AG04449 (cell line): ENCODE measurements around the gene MRPL38.

Experiments
- CTCF ChIA-PET: fragments of 350-600 bp; formaldehyde crosslinking; extraction: SDS; loops from one replicate; lab custom pipeline; 2021; ENCODE audit warnings: antibody characterized with exemption; lab: Yijun Ruan, JAX
- POLR2A ChIA-PET: fragments of 400-600, 350-600 bp; formaldehyde crosslinking; extraction: SDS; loops from one replicate; lab custom pipeline; 2020; ENCODE audit warnings: antibody characterized with exemption, inconsistent platforms; lab: Yijun Ruan, JAX
- DNase-seq: peaks from one replicate; pipeline ENCODE4 v3.0.0-alpha.2; 2010; ENCODE audit warnings: low read depth, low spot score
- H3K4me3 ChIP-seq: 2 replicates; pipeline ENCODE4 v1.5.1; 2011; ENCODE audit warnings: low read depth, mild to moderate bottlenecking, control low read depth, low read length
- TF ChIP-seq, protein P1 (sequence below): IDR thresholded peaks from one replicate; pipeline ENCODE4 v1.5.1; 2011; ENCODE audit warnings: mild to moderate bottlenecking, moderate library complexity, low read length, control low read depth, inconsistent platforms; ENCODE audit not compliant: insufficient read depth; ENCODE audit errors: missing control alignments

Gene MRPL38

DNA sequence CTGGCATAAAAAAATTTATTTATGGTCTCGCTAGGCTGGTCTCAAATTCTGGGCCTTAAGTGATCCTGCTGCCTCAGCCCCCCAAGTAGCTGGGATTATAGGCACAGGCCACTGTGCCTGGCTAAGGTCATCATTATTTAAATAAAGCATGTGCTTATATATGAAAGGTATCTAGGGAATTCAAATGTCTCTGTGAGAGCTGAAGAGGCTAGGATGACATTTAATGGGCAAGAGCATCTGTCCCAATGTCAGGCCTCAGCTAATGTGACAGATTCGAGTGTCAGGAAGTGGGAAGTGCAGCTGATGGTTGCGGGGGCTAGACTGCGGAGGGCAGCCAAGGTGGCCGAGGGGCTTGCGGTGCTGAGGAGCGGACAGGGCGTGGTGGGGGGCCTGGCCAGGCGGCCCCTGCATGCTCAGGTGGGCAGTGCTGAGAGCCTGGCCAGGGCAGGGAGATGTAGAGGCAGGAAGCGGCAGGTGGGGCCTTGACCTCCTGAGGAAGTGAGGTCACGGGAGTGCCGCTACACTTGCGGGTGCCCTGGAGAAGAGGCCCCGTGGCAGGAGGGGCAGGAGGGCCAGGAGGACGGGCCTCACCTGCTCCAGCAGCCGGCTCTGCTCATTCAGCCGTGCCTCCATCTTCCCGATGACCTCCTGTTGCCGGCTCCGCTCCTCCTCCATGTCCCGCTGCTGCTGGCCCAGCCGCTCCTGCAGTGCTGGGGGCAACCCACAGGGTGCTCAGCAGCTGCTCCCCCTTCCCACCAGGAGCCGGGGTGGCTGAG lies 12.6 kb upstream of the MRPL38 start:
- CTCF ChIA-PET: interaction anchor here (0.9 to 6.3 kb wide), 5 partner anchors 8 to 88 kb away, joined by 3 to 30 read pairs (median 4); partner anchors contain the start of gene MRPL38

DNA sequence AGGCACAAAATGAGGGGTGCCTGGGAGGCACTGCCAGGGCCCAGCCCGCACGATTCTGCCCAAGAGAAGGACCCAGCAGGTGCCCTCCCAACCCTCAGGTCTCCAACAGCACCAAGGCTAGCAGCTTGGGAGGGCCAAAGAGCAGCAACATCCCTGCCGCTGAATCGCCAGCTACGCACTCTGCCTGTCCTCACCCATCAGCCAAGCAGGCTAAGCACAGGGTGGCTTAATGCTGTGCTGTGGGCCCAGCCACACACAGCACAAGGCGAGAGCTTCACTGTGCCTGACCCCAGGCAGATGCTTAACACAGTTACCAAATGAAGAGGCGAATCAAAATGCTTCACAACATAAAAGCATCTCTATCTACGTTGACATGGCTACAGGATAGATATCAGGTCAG lies 10.6 kb upstream of the MRPL38 start:
- ChIA-PET POLR2A (interaction anchor here (1.1 kb wide), 2 partner anchors 10 kb away, joined by 3 to 4 read pairs; partner anchors contain the start of gene MRPL38), CTCF (interaction anchor here (6.3 kb wide), 1 partner anchor 10 kb away, joined by 30 read pairs; the partner anchor contains the start of gene MRPL38)
- DNase-seq: no peak
- no peak overlapping the region for H3K4me3 ChIP-seq
- TF ChIP-seq, protein P1, sequence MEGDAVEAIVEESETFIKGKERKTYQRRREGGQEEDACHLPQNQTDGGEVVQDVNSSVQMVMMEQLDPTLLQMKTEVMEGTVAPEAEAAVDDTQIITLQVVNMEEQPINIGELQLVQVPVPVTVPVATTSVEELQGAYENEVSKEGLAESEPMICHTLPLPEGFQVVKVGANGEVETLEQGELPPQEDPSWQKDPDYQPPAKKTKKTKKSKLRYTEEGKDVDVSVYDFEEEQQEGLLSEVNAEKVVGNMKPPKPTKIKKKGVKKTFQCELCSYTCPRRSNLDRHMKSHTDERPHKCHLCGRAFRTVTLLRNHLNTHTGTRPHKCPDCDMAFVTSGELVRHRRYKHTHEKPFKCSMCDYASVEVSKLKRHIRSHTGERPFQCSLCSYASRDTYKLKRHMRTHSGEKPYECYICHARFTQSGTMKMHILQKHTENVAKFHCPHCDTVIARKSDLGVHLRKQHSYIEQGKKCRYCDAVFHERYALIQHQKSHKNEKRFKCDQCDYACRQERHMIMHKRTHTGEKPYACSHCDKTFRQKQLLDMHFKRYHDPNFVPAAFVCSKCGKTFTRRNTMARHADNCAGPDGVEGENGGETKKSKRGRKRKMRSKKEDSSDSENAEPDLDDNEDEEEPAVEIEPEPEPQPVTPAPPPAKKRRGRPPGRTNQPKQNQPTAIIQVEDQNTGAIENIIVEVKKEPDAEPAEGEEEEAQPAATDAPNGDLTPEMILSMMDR: no peak

More for the DNA sequence above, 12.6 kb upstream of the MRPL38 start:
- H3K4me3 ChIP-seq: no peak overlapping the region
- no peak for DNase-seq
- POLR2A ChIA-PET: no interaction called here
- TF ChIP-seq, protein P1: no peak

DNA sequence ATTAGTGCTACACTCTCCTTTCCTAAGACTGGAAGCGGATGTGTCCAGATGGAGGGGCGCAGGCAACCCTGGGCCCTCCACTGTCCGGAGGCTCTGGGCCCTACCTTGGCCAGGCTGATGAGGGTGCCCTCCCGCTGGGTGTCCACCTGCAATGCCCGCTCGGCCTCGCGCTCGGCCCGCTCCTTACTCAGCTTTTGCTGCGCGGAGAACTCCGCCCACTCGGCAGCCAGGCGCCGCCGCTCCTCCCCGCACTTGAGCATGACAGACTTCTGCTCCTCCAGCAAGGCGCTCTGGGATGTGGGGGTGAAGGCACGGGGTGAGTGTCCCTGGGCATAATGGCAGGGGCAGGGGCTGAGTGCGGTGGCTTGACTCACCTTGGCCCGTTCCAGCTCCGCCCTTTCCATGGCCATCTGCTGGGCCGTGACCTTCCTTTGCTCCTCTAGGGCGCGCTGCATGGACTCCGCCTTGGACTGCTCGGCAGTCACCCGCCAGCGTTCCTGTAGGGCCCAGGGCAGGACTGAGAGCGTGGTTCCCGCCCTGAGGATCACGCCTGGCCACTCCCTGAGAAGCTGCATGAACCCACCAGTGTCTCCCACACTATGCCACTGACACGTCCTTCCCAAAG lies 10.1 kb upstream of the MRPL38 start:
- no peak overlapping the region for H3K4me3 ChIP-seq
- POLR2A ChIA-PET: interaction anchor here (1.1 kb wide), 1 partner anchor 10 kb away, joined by 4 read pairs; the partner anchor contains the start of gene MRPL38
- TF ChIP-seq, protein P1: no peak
- CTCF ChIA-PET: interaction anchor here (6.3 kb wide), 1 partner anchor 10 kb away, joined by 30 read pairs; the partner anchor contains the start of gene MRPL38
- DNase-seq: no peak

DNA sequence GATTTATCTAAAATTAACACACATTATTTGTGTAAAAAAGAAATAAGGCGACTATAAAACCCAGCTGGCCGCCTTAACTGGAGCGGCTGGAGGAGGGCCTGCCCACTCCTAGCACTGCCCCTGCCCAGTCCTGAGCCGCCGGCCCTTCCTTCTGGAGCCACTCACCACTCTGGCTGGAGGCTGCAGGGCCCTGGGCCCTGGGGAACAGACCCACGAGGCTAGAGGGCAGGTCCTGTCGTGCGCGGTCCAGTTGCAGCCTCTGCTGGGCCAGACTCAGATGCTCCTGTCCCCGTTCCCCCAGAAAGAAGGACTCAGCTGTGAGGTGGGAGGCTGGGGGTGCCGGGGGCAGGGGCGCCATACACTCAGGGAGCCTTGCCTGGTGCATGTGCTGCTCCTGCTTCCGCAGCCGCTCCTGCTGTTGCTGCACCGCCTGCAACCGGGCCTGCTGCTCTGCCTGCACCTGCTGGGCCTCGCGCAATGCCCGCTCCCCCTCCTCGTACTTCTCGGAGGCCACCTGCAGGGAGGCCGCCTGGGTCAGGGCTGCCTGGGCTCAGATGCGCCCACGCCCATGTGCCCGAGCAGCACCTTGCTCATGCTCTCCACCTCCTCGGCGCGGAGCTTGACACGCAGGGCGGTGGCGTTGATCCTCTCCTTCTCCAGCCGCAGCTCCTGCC lies 9.0 kb upstream of the MRPL38 start:
- CTCF ChIA-PET: interaction anchor here (1.3 kb wide), 1 partner anchor 8 kb away, joined by 4 read pairs; no protein-coding TSS in a partner anchor
- H3K4me3 ChIP-seq: no peak overlapping the region
- TF ChIP-seq, protein P1: no peak
- POLR2A ChIA-PET: no interaction called here
- DNase-seq: no peak

DNA sequence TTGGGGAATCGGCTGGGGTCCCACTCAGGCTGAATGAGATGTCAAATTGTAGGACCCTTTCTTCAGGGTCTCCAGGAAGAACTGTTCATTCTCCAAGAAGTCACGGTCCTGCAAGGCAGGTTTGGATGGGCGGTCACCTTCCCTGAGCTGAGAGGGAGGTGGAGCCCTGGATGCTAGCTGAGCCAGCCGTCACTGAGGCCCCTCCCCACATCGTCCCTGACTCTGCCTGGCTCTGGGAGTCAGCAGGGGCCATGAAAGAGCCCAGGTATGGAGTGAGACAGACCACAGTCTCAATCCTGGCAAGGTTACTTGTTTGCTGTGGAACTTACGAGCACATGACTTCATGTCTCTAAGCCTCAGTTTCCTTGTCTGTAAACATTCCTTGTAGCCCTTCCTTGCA lies 6.0 kb upstream of the MRPL38 start:
- POLR2A ChIA-PET: interaction anchor here (0.9 kb wide), 1 partner anchor 68 kb away, joined by 3 read pairs; the partner anchor contains the start of genes ACOX1 and TEN1
- CTCF ChIA-PET: interaction anchor here (0.8 to 10.7 kb wide), 6 partner anchors 12 to 211 kb away, joined by 3 to 276 read pairs (median 4); partner anchors contain the start of genes CDK3 and TRIM65
- no peak overlapping the region for H3K4me3 ChIP-seq
- TF ChIP-seq, protein P1: no peak
- DNase-seq: no peak
